Omental fat pad (tissue), 4 donors: ENCODE results near the gene ADAM12. TPM values are rescaled to one million over a fixed set of nuclear protein-coding genes. Genes with fewer than 3 reads are reported as not detected.

Experiments
- ATAC-seq: fragments of 150-250 bp; one replicate; pipeline ENCODE4 v1.9.1; 2016; ENCODE audit warnings: mild to moderate bottlenecking, moderate library complexity; ENCODE audit not compliant: low FRiP score
- DNase-seq: peaks from one replicate; pipeline ENCODE4 v3.0.0-alpha.2; 2019; ENCODE audit warnings: low spot score
- total RNA-seq, 4 donors: library from RNA; depleted of rRNA; stranded (reverse); fragments of >200 nt; gene quantifications; one replicate each; pipeline ENCODE4 v1.1.0, GENCODE V29; 2016
- TF ChIP-seq, protein P1 (sequence below), 3 donors: fragments of 450-650 bp; IDR thresholded peaks; one replicate each; pipeline ENCODE4 v1.5.1; 2016 to 2017; ENCODE audit warnings: antibody characterized with exemption in 3 of 3, mild to moderate bottlenecking in 3 of 3, moderate library complexity in 2 of 3

Gene ADAM12
- total RNA-seq, 4 donors from 2014 or later: 4.9 to 24.4 (median 10.9) TPM

DNA sequence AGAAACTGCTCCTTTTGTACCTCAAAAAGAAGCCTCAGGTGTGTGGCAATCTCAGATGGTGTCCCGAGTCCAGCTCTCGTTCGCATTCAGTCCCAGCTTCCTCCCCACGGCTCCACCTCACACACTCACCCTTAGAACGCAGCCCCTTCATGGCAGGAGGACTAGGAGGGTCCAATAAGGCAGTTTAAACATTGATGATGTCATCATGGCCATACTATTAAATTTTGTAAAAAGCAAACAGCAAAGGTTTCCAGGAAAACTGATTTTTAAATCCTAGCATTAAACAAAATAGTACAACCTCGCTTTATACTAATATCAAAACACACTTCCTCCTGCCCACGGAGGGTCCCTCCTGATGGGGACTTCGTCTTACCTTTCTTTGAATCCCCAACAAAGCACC is 133.0 kb downstream of the ADAM12 start:
- DNase-seq (no peak), ATAC-seq (no peak)
- TF ChIP-seq, protein P1, sequence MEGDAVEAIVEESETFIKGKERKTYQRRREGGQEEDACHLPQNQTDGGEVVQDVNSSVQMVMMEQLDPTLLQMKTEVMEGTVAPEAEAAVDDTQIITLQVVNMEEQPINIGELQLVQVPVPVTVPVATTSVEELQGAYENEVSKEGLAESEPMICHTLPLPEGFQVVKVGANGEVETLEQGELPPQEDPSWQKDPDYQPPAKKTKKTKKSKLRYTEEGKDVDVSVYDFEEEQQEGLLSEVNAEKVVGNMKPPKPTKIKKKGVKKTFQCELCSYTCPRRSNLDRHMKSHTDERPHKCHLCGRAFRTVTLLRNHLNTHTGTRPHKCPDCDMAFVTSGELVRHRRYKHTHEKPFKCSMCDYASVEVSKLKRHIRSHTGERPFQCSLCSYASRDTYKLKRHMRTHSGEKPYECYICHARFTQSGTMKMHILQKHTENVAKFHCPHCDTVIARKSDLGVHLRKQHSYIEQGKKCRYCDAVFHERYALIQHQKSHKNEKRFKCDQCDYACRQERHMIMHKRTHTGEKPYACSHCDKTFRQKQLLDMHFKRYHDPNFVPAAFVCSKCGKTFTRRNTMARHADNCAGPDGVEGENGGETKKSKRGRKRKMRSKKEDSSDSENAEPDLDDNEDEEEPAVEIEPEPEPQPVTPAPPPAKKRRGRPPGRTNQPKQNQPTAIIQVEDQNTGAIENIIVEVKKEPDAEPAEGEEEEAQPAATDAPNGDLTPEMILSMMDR (IDR thresholded peaks at IDR 0.05): no peak

DNA sequence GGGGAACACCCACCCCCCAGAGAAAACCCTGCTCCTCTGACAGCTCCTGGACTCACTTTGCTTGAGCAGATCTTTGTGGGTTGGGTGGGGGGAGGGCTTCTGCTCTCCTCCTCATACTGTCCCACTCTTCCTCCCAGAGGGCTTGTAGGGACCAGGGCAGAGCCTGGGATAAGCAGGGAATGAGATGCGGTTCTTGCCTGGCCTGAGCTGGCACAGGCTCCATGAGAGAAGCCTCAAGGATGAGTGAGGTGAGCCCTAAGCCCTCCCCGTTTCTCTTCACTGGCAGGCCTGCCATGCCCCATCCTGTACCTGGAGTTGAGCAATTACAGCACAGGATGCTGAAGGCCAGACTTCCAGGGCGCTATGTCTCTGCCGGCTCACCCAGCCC is 134.7 kb downstream of the ADAM12 start:
- TF ChIP-seq, protein P1 (IDR thresholded peaks at IDR 0.05): no peak
- DNase-seq: no peak
- ATAC-seq: peak; percentile 21

DNA sequence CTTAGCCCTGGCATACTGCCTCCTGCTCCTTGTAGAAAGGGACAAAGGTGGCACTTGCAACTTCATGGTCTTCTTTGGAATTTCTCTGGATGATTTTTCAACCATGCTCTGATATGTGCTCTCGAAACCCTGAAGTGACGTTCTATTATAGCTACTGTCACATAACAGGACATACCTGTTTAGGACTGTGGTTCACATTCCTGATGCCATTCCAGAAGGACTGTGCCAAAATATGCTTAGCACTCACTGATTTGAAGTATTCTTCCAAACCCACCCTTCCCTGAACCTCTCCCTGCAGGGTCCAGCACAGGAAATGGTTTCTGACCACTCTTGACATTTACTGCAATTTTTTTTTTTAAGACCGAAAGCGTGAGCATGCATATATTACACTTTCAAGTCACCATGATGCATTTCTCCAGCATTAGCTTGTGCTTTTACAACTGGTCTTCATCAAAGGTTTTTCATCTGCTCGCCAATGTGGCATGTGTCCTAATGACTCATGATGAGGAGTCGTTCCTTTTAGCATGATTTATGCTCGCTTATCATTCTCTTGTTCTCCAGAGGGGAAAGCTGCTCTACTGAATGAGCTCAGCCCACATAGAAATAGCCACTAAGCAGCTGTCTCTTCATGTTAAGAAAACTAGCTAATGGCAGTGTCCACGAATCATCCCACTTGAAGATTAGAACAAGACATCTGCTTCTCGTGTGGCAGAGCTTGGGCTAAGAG is 135.2 kb downstream of the ADAM12 start:
- DNase-seq (no peak), ATAC-seq (peak; percentile 73)
- TF ChIP-seq, protein P1 (IDR thresholded peaks at IDR 0.05): no peak

DNA sequence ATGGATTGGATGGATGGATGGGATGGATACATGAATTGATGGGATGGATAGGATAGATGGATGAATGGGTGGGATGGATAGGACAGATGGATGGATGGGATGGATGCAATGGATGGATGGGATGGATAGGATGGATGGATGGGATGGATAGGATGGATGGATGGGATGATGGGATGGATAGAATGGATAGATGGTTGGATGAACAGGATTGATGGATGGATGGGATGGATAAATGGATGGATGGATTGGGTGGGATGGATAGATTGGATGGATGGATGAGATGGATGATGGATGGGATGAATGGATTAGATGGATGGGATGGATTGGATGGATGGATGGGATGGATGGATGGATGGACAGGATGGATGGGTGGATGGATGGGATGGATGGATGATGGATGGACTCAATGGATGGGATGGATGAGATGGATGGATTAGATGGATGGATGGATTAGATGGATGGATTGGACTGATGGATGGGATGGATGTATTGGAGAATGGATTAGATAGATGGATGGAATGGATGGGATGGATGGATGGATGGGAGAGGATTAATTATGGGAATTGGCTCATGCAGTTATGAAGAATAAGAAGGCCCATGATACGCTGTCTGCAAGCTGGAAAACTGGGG is 136.4 kb downstream of the ADAM12 start:
- TF ChIP-seq, protein P1 (IDR thresholded peaks at IDR 0.05): no peak
- no peak for DNase-seq
- ATAC-seq: no peak

DNA sequence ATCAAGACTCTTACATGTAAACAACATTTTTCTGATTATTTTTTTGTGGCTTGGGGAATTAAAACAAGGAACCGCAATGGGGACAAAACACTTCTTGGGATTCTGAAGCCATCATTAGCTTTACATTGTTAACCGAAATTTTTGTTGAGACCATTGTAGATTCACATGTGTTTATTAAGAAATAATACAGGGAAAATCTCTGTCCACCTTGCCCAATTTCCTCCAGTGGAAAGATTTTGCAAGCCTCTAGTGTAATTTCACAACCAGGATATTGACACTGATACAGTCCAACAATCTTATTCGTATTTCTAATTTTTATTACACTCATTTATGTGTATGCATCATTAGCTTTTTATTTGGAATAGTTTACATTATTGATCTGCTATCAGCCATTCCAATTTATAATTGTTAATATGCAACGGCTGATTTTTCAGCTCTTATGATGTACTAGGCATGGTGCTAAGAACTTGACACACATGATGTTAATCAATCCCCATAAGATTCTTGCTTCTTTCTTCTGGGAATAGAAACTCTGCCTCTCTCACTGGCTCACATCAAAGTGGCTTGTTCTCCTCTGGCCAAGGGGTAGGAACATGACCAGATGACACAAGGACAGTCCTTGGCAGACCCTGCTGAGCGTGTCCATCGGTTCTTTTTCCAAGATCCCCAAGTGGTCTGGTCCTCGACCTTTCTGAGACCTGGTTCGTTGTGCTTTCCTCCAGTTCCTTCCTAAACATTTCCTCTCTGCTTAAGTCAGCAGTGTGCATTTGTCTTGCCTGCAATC is 137.6 kb downstream of the ADAM12 start:
- DNase-seq (no peak), ATAC-seq (no peak)
- TF ChIP-seq, protein P1 (IDR thresholded peaks at IDR 0.05): no peak

DNA sequence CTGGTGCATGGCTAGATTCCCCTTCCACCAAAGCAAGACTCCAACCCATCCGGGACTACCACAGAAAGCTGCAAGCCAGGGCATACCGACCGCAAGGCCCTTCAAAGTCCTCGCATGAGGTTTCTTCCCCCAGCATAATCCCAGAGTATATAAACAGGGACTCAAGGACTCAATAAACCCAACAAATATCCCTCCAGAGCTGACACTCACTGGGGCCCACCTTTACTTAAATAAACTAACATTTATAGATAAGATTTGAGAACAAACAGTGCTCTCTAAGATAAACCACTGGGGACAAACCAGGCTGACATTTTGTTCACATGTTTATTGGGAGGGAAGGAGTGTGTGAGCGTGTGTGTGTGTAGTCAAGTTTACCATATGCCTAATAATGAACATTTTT is 138.2 kb downstream of the ADAM12 start:
- ATAC-seq: no peak
- no peak for DNase-seq
- TF ChIP-seq, protein P1 (IDR thresholded peaks at IDR 0.05): no peak
